Measurements from ENCODE around the gene SERPINH1.

SERPINH1 gene

DNA sequence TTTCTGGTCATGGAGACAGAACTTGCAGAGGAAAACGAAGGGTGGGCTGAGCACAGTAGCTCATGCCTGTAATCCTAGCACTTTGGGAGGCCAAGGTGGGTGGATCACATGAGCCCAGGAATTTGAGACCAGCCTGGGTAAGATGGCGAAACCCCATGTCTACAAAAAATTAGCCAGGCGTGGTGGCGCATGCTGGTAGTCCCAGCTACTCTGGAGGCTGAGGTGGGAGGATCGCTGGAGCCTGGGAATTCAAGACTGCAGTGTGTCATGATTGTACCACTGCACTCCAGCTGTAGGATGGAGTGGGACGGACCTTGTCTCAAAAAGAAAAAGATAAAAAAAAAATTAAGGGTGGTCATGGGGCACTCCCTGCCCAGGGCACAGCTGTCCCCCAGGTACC is 5.9 kb downstream of the SERPINH1 start:
- no peaks in the 10 kb centered on the region for H3K36me3 ChIP-seq (ENCODE audit: insufficient read depth, low read length)
- H3K4me1 ChIP-seq (ENCODE audit: insufficient read depth, low read length, severe bottlenecking) = no peaks in the 10 kb centered on the region
- no peaks in the 10 kb centered on the region for H3K9me3 ChIP-seq (ENCODE audit: low read length)
- H4K20me1 ChIP-seq (ENCODE audit: insufficient read depth, low read length) = no peaks in the 10 kb centered on the region
- no peak overlapping the region for H3K27ac ChIP-seq (ENCODE audit: low read depth, low read length, poor library complexity, severe bottlenecking)
- H2AFZ ChIP-seq (ENCODE audit: low read length) = no peak overlapping the region
- no peaks in the 10 kb centered on the region for H3K9me2 ChIP-seq (ENCODE audit: low read depth, low read length)
- no peaks in the 10 kb centered on the region for H3K27me3 ChIP-seq (ENCODE audit: insufficient read depth, low read length)
- H3K79me2 ChIP-seq (ENCODE audit: insufficient read depth, low read length) = no peaks in the 10 kb centered on the region
- no peak for TF ChIP-seq EZH2 (IDR thresholded peaks at IDR 0.05; ENCODE audit: borderline replicate concordance, low read length)
- H3K4me2 ChIP-seq (ENCODE audit: low read length) = no peak overlapping the region
- no peaks in the 10 kb centered on the region for H3F3A ChIP-seq (ENCODE audit: insufficient read depth, low read length)
- H3K4me3 ChIP-seq (ENCODE audit: low read depth, low read length, poor library complexity, severe bottlenecking) = no peak overlapping the region
- H3K9ac ChIP-seq (ENCODE audit: low read length) = no peak overlapping the region

DNA sequence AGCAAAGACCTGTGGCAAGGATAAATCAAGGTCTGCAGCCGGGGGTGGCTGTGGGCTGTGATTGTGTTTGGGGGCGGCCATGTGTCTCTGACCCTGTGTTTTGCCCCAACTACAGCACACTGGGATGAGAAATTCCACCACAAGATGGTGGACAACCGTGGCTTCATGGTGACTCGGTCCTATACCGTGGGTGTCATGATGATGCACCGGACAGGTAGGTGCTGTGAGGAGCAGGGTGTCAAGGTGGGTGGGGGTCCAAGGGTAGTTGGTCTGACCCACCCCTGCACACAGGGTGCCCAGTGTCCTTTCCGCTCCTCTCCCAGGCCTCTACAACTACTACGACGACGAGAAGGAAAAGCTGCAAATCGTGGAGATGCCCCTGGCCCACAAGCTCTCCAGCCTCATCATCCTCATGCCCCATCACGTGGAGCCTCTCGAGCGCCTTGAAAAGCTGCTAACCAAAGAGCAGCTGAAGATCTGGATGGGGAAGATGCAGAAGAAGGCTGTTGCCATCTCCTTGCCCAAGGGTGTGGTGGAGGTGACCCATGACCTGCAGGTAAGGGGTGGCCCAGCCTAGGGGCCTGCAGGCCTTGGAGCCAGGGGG is 6.7 kb downstream of the SERPINH1 start:
- no peaks in the 10 kb centered on the region for H3K4me1 ChIP-seq (ENCODE audit: insufficient read depth, low read length, severe bottlenecking)
- H3K4me2 ChIP-seq (ENCODE audit: low read length) = no peak overlapping the region
- no peaks in the 10 kb centered on the region for H3K79me2 ChIP-seq (ENCODE audit: insufficient read depth, low read length)
- H3K27me3 ChIP-seq (ENCODE audit: insufficient read depth, low read length) = no peaks in the 10 kb centered on the region
- no peak overlapping the region for H2AFZ ChIP-seq (ENCODE audit: low read length)
- no peaks in the 10 kb centered on the region for H3K9me3 ChIP-seq (ENCODE audit: low read length)
- H3K36me3 ChIP-seq (ENCODE audit: insufficient read depth, low read length) = no peaks in the 10 kb centered on the region
- no peak overlapping the region for H3K27ac ChIP-seq (ENCODE audit: low read depth, low read length, poor library complexity, severe bottlenecking)
- no peak for TF ChIP-seq EZH2 (IDR thresholded peaks at IDR 0.05; ENCODE audit: borderline replicate concordance, low read length)
- TF ChIP-seq, protein P1, sequence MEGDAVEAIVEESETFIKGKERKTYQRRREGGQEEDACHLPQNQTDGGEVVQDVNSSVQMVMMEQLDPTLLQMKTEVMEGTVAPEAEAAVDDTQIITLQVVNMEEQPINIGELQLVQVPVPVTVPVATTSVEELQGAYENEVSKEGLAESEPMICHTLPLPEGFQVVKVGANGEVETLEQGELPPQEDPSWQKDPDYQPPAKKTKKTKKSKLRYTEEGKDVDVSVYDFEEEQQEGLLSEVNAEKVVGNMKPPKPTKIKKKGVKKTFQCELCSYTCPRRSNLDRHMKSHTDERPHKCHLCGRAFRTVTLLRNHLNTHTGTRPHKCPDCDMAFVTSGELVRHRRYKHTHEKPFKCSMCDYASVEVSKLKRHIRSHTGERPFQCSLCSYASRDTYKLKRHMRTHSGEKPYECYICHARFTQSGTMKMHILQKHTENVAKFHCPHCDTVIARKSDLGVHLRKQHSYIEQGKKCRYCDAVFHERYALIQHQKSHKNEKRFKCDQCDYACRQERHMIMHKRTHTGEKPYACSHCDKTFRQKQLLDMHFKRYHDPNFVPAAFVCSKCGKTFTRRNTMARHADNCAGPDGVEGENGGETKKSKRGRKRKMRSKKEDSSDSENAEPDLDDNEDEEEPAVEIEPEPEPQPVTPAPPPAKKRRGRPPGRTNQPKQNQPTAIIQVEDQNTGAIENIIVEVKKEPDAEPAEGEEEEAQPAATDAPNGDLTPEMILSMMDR (IDR thresholded peaks at IDR 0.05; ENCODE audit: low read length) = no peak
- no peaks in the 10 kb centered on the region for H3F3A ChIP-seq (ENCODE audit: insufficient read depth, low read length)
- no peak overlapping the region for H3K9ac ChIP-seq (ENCODE audit: low read length)
- no peaks in the 10 kb centered on the region for H3K9me2 ChIP-seq (ENCODE audit: low read depth, low read length)
- H4K20me1 ChIP-seq (ENCODE audit: insufficient read depth, low read length) = no peaks in the 10 kb centered on the region
- no peak overlapping the region for H3K4me3 ChIP-seq (ENCODE audit: low read depth, low read length, poor library complexity, severe bottlenecking)

DNA sequence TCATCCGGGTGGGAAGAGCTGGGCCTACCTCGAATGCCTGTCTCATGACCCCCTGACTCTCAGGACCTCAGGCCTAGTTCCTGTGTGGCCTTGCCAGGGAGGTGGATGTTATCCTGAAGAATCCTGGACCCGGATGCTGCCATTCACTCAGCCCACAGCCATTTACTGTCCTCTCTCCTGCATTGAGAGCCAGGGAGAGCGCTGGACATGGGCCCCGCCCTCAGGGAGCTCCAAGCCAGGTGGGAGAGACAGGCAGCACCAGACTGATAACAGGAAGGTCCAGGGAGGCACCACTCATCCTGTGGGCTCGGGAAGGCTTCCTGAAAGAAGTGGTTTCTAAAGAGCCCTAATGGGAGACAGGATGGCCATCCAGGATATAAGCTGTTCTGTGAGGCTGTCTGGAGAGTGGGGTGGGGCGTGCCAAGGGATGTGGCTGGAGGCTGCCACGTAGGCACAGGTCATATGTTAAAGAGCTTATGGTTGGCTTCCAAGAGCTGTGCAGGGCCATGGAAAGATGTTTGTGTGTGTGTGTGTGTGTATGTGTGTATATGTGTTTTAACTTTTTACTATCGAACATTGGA is 8.6 kb downstream of the SERPINH1 start:
- no peaks in the 10 kb centered on the region for H3K9me2 ChIP-seq (ENCODE audit: low read depth, low read length)
- no peaks in the 10 kb centered on the region for H4K20me1 ChIP-seq (ENCODE audit: insufficient read depth, low read length)
- TF ChIP-seq EZH2 (IDR thresholded peaks at IDR 0.05; ENCODE audit: borderline replicate concordance, low read length) = no peak
- TF ChIP-seq, protein P1 (IDR thresholded peaks at IDR 0.05; ENCODE audit: low read length) = no peak
- H3F3A ChIP-seq (ENCODE audit: insufficient read depth, low read length) = no peaks in the 10 kb centered on the region
- H3K36me3 ChIP-seq (ENCODE audit: insufficient read depth, low read length) = no peaks in the 10 kb centered on the region
- no peaks in the 10 kb centered on the region for H3K79me2 ChIP-seq (ENCODE audit: insufficient read depth, low read length)
- H3K4me3 ChIP-seq (ENCODE audit: low read depth, low read length, poor library complexity, severe bottlenecking) = no peak overlapping the region
- no peak overlapping the region for H3K4me2 ChIP-seq (ENCODE audit: low read length)
- H3K4me1 ChIP-seq (ENCODE audit: insufficient read depth, low read length, severe bottlenecking) = no peaks in the 10 kb centered on the region
- H3K9ac ChIP-seq (ENCODE audit: low read length) = no peak overlapping the region
- H3K27me3 ChIP-seq (ENCODE audit: insufficient read depth, low read length) = no peaks in the 10 kb centered on the region
- no peak overlapping the region for H2AFZ ChIP-seq (ENCODE audit: low read length)
- no peaks in the 10 kb centered on the region for H3K9me3 ChIP-seq (ENCODE audit: low read length)
- no peak overlapping the region for H3K27ac ChIP-seq (ENCODE audit: low read depth, low read length, poor library complexity, severe bottlenecking)

DNA sequence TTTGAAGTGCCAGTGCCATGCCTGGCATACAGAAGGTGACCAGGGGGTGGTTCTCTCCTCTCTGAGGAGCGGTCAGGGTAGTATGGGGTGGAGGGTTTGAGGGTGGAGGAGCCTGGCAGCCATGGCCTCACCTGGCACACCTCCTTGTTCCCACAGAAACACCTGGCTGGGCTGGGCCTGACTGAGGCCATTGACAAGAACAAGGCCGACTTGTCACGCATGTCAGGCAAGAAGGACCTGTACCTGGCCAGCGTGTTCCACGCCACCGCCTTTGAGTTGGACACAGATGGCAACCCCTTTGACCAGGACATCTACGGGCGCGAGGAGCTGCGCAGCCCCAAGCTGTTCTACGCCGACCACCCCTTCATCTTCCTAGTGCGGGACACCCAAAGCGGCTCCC is 9.6 kb downstream of the SERPINH1 start:
- Histone ChIP-seq H2AFZ (ENCODE audit: low read length) (no peak overlapping the region), H3K4me2 (ENCODE audit: low read length) (no peak overlapping the region), H3K36me3 (ENCODE audit: insufficient read depth, low read length) (no peaks in the 10 kb centered on the region), H3K27ac (ENCODE audit: low read depth, low read length, poor library complexity, severe bottlenecking) (no peak overlapping the region), H3K9me3 (ENCODE audit: low read length) (no peaks in the 10 kb centered on the region), H3K9me2 (ENCODE audit: low read depth, low read length) (no peaks in the 10 kb centered on the region), H3K9ac (ENCODE audit: low read length) (no peak overlapping the region), H3K4me3 (ENCODE audit: low read depth, low read length, poor library complexity, severe bottlenecking) (no peak overlapping the region), H4K20me1 (ENCODE audit: insufficient read depth, low read length) (no peaks in the 10 kb centered on the region), H3K79me2 (ENCODE audit: insufficient read depth, low read length) (no peaks in the 10 kb centered on the region), H3K27me3 (ENCODE audit: insufficient read depth, low read length) (no peaks in the 10 kb centered on the region), H3F3A (ENCODE audit: insufficient read depth, low read length) (no peaks in the 10 kb centered on the region), H3K4me1 (ENCODE audit: insufficient read depth, low read length, severe bottlenecking) (no peaks in the 10 kb centered on the region)
- TF ChIP-seq, protein P1 (IDR thresholded peaks at IDR 0.05; ENCODE audit: low read length) = no peak
- no peak for TF ChIP-seq EZH2 (IDR thresholded peaks at IDR 0.05; ENCODE audit: borderline replicate concordance, low read length)

Measured in OCI-LY1 (cell line).